HG03521 (cell line): Measurements from ENCODE around the gene INPP5D.
A peak's percentile ranks its signal among the peaks of the same experiment; 100 is the strongest.

ENCODE experiments used
- ATAC-seq: cut with Tn5 transposase; IDR thresholded peaks from one replicate; pipeline ENCODE4 v1.9.1; 2021; ENCODE audit warnings: mild to moderate bottlenecking, moderate library complexity; ENCODE audit not compliant: unreplicated experiment

The INPP5D gene

GRCh38 chr2:233251306-233252116 lies 191.4 kb downstream of the INPP5D start, which contains the start of gene ATG16L1:
ATG16L1 (plus strand) TSS chr2:233251673; CDS start chr2:233251828, 155 bp downstream.
- ATAC-seq, result peak; percentile 95

GRCh38 chr2:233252227-233252626 lies 192.1 kb downstream of the INPP5D start:
- no peak for ATAC-seq

DNA sequence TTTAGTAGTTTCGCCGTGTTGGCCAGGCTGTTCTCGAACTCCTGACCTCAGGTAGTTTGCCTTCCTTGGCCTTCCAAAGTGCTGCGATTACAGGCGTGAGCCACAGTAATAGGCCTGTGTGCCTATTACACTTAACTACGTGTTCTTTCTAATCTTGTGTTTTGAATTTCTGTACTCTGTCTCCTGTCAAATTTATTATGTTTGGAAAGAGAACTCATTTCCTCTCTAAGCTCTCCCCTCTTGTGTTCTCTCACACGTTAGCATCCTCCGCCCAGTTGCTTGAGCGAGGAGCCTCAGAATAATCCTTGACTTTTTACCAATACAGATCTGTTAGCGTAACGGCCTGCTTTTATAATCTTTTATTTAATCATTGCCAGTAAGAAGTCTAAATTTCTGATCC lies 195.0 kb downstream of the INPP5D start:
- no peak for ATAC-seq

GRCh38 chr2:233256048-233256447 lies 195.9 kb downstream of the INPP5D start:
- no peak for ATAC-seq
